Muscle layer of colon (tissue), 2 donors: ENCODE data around the gene TRANK1.

Experiments
- H3K27ac ChIP-seq: one replicate; pipeline ENCODE4 v1.7.0; 2013; ENCODE audit warnings: low read depth, mild to moderate bottlenecking, low read length, moderate library complexity
- H3K27me3 ChIP-seq, 2 donors: one replicate each; pipeline ENCODE4 v1.7.0; 2013; ENCODE audit warnings: low read length in 2 of 2, mild to moderate bottlenecking in 2 of 2; ENCODE audit not compliant: insufficient read depth in 2 of 2, control insufficient read depth in 1 of 2
- H3K36me3 ChIP-seq: one replicate; pipeline ENCODE4 v1.7.0; 2013; ENCODE audit warnings: mild to moderate bottlenecking, low read length; ENCODE audit not compliant: insufficient read depth
- H3K4me1 ChIP-seq: one replicate; pipeline ENCODE4 v1.7.0; 2013; ENCODE audit warnings: mild to moderate bottlenecking, low read length; ENCODE audit not compliant: insufficient read depth
- H3K4me3 ChIP-seq, 2 donors: one replicate each; pipeline ENCODE4 v1.7.0; 2013; ENCODE audit warnings: low read length in 2 of 2, low read depth in 1 of 2, mild to moderate bottlenecking in 1 of 2, moderate library complexity in 1 of 2
- H3K9ac ChIP-seq: one replicate; pipeline ENCODE4 v1.7.0; 2013; ENCODE audit warnings: low read length
- H3K9me3 ChIP-seq: one replicate; pipeline ENCODE4 v1.7.0; 2013; ENCODE audit warnings: mild to moderate bottlenecking, low read length
- donor health status: abdominal sarcoma.
- donor health status: Adenocarcinoma of cecum.

Gene TRANK1

GRCh38 chr3:36804295-36805055 is 140.4 kb downstream of the TRANK1 start:
- H3K4me1 ChIP-seq, result no peaks in the 10 kb centered on the region
- H3K9ac ChIP-seq, result no peak overlapping the region
- no peaks in the 10 kb centered on the region for H3K27me3 ChIP-seq
- no peak overlapping the region for H3K4me3 ChIP-seq
- no peaks in the 10 kb centered on the region for H3K36me3 ChIP-seq
- peaks cover 8% of the 10 kb centered on the region for H3K9me3 ChIP-seq
- H3K27ac ChIP-seq, result no peak overlapping the region

- peaks cover 8% of the 10 kb centered on the region for H3K9me3 ChIP-seq
- H3K4me1 ChIP-seq, result no peaks in the 10 kb centered on the region
- H3K36me3 ChIP-seq, result no peaks in the 10 kb centered on the region
- no peak overlapping the region for H3K4me3 ChIP-seq
- no peak overlapping the region for H3K27ac ChIP-seq
- H3K27me3 ChIP-seq, result no peaks in the 10 kb centered on the region
- H3K9ac ChIP-seq, result no peak overlapping the region
Measured at GRCh38 chr3:36803091-36803791, 141.6 kb downstream of the TRANK1 start.

DNA sequence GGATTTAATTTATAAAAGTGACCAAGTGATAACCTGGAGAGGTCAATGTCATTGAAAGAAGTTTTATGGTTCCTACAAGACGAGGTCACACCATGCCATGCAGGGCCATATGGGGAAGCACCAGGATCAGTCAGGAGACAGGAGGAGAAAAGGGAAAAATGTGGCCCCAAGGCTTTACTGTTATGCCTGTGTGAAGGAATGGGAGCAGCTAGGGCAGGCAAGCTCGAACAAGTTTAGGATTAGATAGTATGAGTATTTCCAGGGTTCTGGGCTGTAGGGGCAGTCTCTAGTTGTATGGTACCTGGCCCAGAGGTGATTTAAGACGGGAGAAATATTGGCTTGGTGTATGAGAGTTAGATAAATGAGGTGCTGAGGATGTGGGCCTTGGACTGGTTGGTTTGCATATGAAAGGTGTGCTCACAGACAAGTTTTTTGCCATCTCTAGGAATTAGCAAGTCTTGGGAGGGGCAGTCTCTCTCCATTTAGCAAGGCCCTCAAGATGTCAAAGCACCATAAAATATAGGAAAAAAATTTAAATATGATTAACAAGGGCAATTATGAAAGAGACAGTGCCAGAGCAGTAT is 144.2 kb downstream of the TRANK1 start:
- Histone ChIP-seq H3K27ac (no peak overlapping the region), H3K9me3 (peaks cover 4% of the 10 kb centered on the region), H3K27me3 (no peaks in the 10 kb centered on the region), H3K9ac (no peak overlapping the region), H3K36me3 (no peaks in the 10 kb centered on the region), H3K4me3 (no peak overlapping the region), H3K4me1 (no peaks in the 10 kb centered on the region)

GRCh38 chr3:36796881-36797280 is 148.0 kb downstream of the TRANK1 start:
- no peak overlapping the region for H3K9ac ChIP-seq
- no peak overlapping the region for H3K4me3 ChIP-seq
- no peaks in the 10 kb centered on the region for H3K9me3 ChIP-seq
- H3K27me3 ChIP-seq, result no peaks in the 10 kb centered on the region
- no peak overlapping the region for H3K27ac ChIP-seq
- H3K36me3 ChIP-seq, result no peaks in the 10 kb centered on the region
- H3K4me1 ChIP-seq, result no peaks in the 10 kb centered on the region

DNA sequence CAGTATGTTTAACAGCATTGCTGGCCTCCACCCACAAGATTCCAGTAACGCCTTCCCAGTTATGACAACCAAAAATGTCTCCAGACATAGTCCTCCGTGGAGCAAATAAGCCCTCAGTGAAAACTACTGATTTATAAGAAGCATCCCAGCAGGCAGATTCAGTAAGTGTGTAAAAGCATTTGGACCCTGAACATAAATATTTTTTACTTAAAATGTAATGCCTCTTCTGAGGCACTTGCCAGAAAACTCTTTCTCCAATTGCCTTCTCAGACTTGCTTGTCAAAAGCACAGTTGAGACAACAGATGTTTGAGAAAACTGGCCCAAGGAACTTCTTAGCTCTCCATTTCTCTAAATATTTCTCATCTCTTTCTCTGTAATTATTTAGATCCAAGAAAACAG is 148.7 kb downstream of the TRANK1 start:
- H3K27ac ChIP-seq, result no peak overlapping the region
- H3K36me3 ChIP-seq, result no peaks in the 10 kb centered on the region
- H3K4me3 ChIP-seq, result no peak overlapping the region
- no peak overlapping the region for H3K9ac ChIP-seq
- no peaks in the 10 kb centered on the region for H3K27me3 ChIP-seq
- H3K4me1 ChIP-seq, result no peaks in the 10 kb centered on the region
- H3K9me3 ChIP-seq, result no peaks in the 10 kb centered on the region

GRCh38 chr3:36795622-36796021 is 149.2 kb downstream of the TRANK1 start:
- Histone ChIP-seq H3K27me3 (no peaks in the 10 kb centered on the region), H3K4me3 (no peak overlapping the region), H3K36me3 (no peaks in the 10 kb centered on the region), H3K4me1 (no peaks in the 10 kb centered on the region), H3K27ac (no peak overlapping the region), H3K9ac (no peak overlapping the region), H3K9me3 (no peaks in the 10 kb centered on the region)

GRCh38 chr3:36792342-36792741 is 152.5 kb downstream of the TRANK1 start:
- Histone ChIP-seq H3K9me3 (no peaks in the 10 kb centered on the region), H3K27me3 (no peaks in the 10 kb centered on the region), H3K4me3 (no peak overlapping the region), H3K27ac (no peak overlapping the region), H3K36me3 (no peaks in the 10 kb centered on the region), H3K4me1 (no peaks in the 10 kb centered on the region), H3K9ac (no peak overlapping the region)

DNA sequence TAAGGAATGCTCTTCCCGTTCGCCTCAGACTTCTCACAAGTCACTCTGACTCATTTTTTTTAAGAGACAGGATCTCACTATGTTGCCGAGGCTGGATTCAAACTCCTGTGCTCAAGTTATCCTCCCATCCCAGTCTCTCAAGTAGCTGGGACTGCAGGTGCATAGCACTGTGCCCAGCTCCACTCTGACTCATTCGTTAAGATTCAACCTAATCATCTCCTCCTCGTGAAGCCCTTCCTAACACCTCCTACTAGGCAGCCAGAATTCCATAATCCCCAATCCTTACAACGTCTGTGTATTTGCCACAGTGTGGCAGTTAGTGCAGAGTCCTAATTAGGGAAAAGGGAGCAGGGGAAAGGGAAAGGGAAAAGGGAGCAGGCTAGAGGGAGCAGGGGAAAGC is 154.1 kb downstream of the TRANK1 start:
- no peaks in the 10 kb centered on the region for H3K27me3 ChIP-seq
- no peaks in the 10 kb centered on the region for H3K4me1 ChIP-seq
- H3K9ac ChIP-seq, result no peak overlapping the region
- no peaks in the 10 kb centered on the region for H3K9me3 ChIP-seq
- no peak overlapping the region for H3K27ac ChIP-seq
- H3K4me3 ChIP-seq, result no peak overlapping the region
- no peaks in the 10 kb centered on the region for H3K36me3 ChIP-seq

GRCh38 chr3:36786921-36787890 is 157.6 kb downstream of the TRANK1 start:
- Histone ChIP-seq H3K9me3 (no peaks in the 10 kb centered on the region), H3K36me3 (no peaks in the 10 kb centered on the region), H3K4me1 (no peaks in the 10 kb centered on the region), H3K9ac (no peak overlapping the region), H3K27ac (no peak overlapping the region), H3K4me3 (no peak overlapping the region), H3K27me3 (no peaks in the 10 kb centered on the region)

- Histone ChIP-seq H3K4me3 (no peak overlapping the region), H3K27ac (no peak overlapping the region), H3K36me3 (no peaks in the 10 kb centered on the region), H3K27me3 (no peaks in the 10 kb centered on the region), H3K9ac (no peak overlapping the region), H3K4me1 (no peaks in the 10 kb centered on the region), H3K9me3 (no peaks in the 10 kb centered on the region)
Measured at GRCh38 chr3:36784138-36784635, 160.7 kb downstream of the TRANK1 start.
